Upper lobe of right lung (tissue), 1 donor: Measurements from ENCODE around the gene MGLL. TPM values are rescaled to one million over a fixed set of nuclear protein-coding genes. Genes with fewer than 3 reads are reported as not detected.

Experiments used
- ATAC-seq: fragments of 200-7000 bp; cut with Tn5 transposase; one replicate; pipeline ENCODE4 v1.9.1; 2020; ENCODE audit warnings: mild to moderate bottlenecking, moderate library complexity
- DNase-seq: peaks from one replicate; pipeline ENCODE4 v3.0.0-alpha.2; 2020
- H3K27ac ChIP-seq: fragments of 200-600 bp; one replicate; pipeline ENCODE4 v1.8.0; 2022
- H3K27me3 ChIP-seq: fragments of 200-600 bp; one replicate; pipeline ENCODE4 v1.8.0; 2022; ENCODE audit warnings: mild to moderate bottlenecking
- H3K36me3 ChIP-seq: fragments of 200-600 bp; one replicate; pipeline ENCODE4 v1.8.0; 2022
- H3K4me1 ChIP-seq: fragments of 200-600 bp; one replicate; pipeline ENCODE4 v1.8.0; 2022
- H3K4me3 ChIP-seq: fragments of 200-600 bp; one replicate; pipeline ENCODE4 v1.8.0; 2022; ENCODE audit warnings: mild to moderate bottlenecking
- H3K9me3 ChIP-seq: fragments of 200-600 bp; one replicate; pipeline ENCODE4 v1.8.0; 2022
- CTCF ChIP-seq: fragments of 200-600 bp; IDR thresholded peaks from one replicate; pipeline ENCODE4 v1.8.0; 2022; ENCODE audit warnings: antibody characterized with exemption
- intact Hi-C: fragments of 100-400 bp; cut with DNase I; formaldehyde crosslinking; loops from one replicate; pipeline ENCODE4 v1.11.0; 2022
- total RNA-seq: library from RNA; stranded (reverse); fragmentation: NEBNext Ultra II Directional; extraction: Animal tissue kit (Norgen Biotek cat#: 25700); gene quantifications from one replicate; pipeline ENCODE4 v1.2.1, GENCODE V29; 2021
- donor health status: DM: no; HTN: yes; CAD: no; lungs with severe emphysema.

MGLL gene
- total RNA-seq, 1 donor from 2014 or later = 194 TPM

DNA sequence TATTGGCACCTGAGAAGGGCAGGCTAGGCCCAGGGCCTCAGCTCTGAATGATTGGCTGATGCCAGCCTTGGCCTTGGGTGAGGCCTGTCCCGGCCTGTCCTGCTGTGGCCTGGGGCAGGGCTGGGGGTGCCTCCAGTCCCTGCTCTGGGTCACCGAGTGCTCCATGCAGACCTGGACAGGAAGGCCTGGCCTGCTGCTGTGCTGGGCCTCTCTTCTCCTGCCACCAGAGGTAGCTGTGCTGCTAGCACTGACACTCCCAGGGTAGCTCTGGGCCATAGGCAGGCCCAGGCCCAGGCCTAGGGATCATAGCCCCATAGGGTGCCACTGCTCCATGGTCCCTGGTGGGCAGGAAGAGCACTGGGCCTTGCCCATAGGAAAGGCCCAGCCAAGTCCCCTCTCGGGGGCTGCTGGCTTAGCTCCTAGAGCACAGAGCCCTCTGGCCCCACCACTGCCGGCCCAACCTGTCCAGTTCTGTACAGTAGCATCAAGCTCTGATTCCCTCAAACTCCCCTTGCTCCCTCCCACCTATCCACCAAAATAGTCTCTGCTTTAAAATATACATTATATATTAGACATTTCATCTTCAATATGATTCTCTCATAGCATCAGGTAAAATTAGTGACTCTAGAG is 131.4 kb downstream of the MGLL start:
- Histone ChIP-seq H3K9me3 (no peaks in the 10 kb centered on the region), H3K4me1 (peaks cover 20% of the 10 kb centered on the region), H3K27me3 (no peaks in the 10 kb centered on the region), H3K4me3 (no peak overlapping the region), H3K36me3 (peaks cover 24% of the 10 kb centered on the region), H3K27ac (peak overlapping the region; percentile 44)
- DNase-seq (peak; percentile 69), ATAC-seq (peak; percentile 84)
- peak; percentile 51 for TF ChIP-seq CTCF
- intact Hi-C loops = no loop called here

DNA sequence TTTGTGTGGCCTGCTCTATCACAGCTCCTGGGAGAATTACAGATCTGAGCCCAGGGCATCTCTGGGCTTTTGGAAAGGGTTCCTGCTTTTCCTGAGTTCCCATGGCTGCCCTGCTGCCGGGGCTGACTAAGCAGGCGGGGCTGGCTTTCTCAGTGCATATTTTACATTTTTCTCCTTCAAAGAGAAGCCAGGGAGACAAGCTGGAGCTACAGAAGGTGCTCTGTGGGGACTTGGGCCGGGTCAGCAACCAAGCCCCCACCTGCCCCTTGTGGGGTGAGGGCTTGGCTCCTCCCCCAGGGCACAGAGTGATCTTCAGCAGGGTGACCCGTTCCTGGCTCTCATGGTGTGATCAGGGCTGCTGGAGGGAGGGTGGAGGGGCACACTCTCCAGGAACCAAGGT is 132.2 kb downstream of the MGLL start:
- DNase-seq (no peak), ATAC-seq (peak; percentile 44)
- Histone ChIP-seq H3K27me3 (no peaks in the 10 kb centered on the region), H3K27ac (peak overlapping the region; percentile 44), H3K4me1 (peaks cover 20% of the 10 kb centered on the region), H3K4me3 (no peak overlapping the region), H3K36me3 (peaks cover 24% of the 10 kb centered on the region), H3K9me3 (no peaks in the 10 kb centered on the region)
- intact Hi-C loops = no loop called here
- no peak for TF ChIP-seq CTCF

DNA sequence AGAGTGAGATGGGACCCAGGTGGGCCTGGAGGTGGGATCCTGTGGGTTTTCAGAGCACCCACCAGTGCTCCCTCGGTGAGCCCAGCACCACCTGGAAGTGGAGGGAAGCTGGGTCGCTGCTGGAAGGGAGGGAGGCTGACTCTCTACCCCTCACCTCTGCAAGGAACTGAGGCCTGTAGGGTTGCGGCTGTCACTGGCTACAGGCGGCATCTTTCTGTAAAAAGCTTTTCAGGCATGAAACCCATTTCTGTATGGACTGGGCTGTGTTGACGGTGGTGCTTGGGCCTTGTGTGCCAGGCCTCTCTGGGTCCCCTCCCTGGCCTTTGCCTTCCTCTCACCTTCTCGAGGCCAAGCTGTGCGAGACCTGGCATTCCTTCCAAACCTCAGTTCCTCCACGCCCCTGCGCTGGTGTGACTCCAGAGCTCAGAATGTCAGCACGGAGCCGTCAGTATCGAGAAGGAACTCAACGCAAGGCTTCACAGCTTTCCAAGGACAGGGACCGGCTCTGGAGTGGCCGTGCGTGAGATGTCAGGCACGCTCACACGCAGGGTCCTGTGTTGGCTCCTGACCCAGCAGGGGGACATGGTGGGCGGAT is 133.0 kb downstream of the MGLL start:
- H3K4me3 ChIP-seq = no peak overlapping the region
- H3K9me3 ChIP-seq = no peaks in the 10 kb centered on the region
- no peaks in the 10 kb centered on the region for H3K27me3 ChIP-seq
- no peak overlapping the region for H3K27ac ChIP-seq
- DNase-seq (peak; percentile 49), ATAC-seq (no peak)
- TF ChIP-seq CTCF = no peak
- intact Hi-C loops = loop anchor here (10.0 kb wide), 1 partner anchor 135 kb away; the partner anchor contains the start of gene MGLL
- H3K36me3 ChIP-seq = peaks cover 24% of the 10 kb centered on the region
- peaks cover 20% of the 10 kb centered on the region for H3K4me1 ChIP-seq

DNA sequence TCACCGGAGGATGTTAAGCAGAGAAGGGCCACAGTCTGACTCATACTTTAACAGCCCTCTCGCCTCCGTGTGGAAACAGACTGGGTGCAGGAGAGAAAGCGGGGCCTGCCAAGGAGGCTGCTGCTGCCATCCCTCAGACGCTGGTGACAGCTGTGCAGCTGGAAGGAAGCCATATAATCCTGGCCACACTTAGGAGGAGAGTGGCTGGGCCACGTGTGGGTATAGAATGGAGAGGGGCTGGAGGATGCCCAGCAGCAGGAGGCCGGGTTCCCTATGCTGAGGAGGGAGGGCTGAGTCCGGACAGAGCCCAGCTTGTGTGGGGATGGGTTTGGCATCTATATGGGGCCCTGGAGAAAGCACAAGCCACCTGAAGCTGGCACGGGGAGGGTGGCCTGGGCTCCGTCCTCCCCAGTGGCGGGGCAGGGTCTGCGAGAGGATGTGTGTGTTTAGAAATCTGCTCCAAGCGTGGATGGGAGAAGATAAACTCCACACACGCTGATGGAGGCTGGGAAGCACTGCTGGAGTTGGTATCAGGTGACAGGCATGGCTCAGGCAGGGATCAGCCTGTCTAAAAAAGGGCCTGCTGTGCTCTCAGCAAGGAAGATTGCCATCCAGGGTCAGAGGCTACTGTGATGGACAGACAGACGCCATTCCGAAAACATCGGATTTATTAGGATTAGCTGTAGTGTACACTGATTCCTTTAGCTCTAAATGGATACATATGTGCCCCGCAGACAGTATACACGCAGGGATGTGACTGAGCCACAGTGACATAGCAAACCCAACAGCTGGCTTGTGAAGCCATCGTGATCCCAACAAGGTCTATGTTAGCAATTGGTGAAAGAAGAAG is 133.7 kb downstream of the MGLL start:
- no peak overlapping the region for H3K27ac ChIP-seq
- no peak overlapping the region for H3K4me3 ChIP-seq
- no peak for TF ChIP-seq CTCF
- peaks cover 20% of the 10 kb centered on the region for H3K36me3 ChIP-seq
- no peaks in the 10 kb centered on the region for H3K9me3 ChIP-seq
- no peak for ATAC-seq
- peaks cover 20% of the 10 kb centered on the region for H3K4me1 ChIP-seq
- intact Hi-C loops = loop anchor here (10.0 kb wide), 1 partner anchor 136 kb away; the partner anchor contains the start of gene MGLL
- DNase-seq = peak; percentile 34
- no peaks in the 10 kb centered on the region for H3K27me3 ChIP-seq

- intact Hi-C loops = loop anchor here (10.0 kb wide), 1 partner anchor 137 kb away; the partner anchor contains the start of gene MGLL
- H3K27ac ChIP-seq = no peak overlapping the region
- H3K27me3 ChIP-seq = no peaks in the 10 kb centered on the region
- no peak for TF ChIP-seq CTCF
- peaks cover 20% of the 10 kb centered on the region for H3K4me1 ChIP-seq
- H3K36me3 ChIP-seq = peaks cover 14% of the 10 kb centered on the region
- DNase-seq = no peak
- H3K4me3 ChIP-seq = no peak overlapping the region
- no peak for ATAC-seq
- no peaks in the 10 kb centered on the region for H3K9me3 ChIP-seq
Observed at GRCh38 chr3:127688022-127688415, 134.3 kb downstream of the MGLL start.
